H1 (cell line): Measurements from ENCODE around the gene FAM184B. TPM values are rescaled to one million over a fixed set of nuclear protein-coding genes. Genes with fewer than 3 reads are reported as not detected.

Source experiments
- CBX8 ChIP-seq: fragments of 300-800, 300-1000 bp; sonication (generic); IDR thresholded peaks from 2 replicates; pipeline ENCODE4 v1.7.1; 2016; ENCODE audit warnings: low read depth, low read length, borderline replicate concordance
- RXRA ChIP-seq: IDR thresholded peaks from 2 replicates; pipeline ENCODE4 v1.6.1; 2011; ENCODE audit warnings: low read depth, mild to moderate bottlenecking, low read length, moderate library complexity; ENCODE audit not compliant: insufficient read depth
- polyA plus RNA-seq, 7 experiments: library from polyadenylated mRNA; depleted of rRNA in 3 of 7; stranded (reverse) in 5 of 7; unstranded in 2 of 7; fragments of >200 nt in 5 of 7; fragments of 200-250 nt in 2 of 7; gene quantifications; 1 replicate in 5 of 7; 2 replicates in 1 of 7; 4 replicates in 1 of 7; pipeline versions ENCODE4 v1.2.1 to v1.2.3, GENCODE V29; 2011 to 2013; ENCODE audit warnings: missing spikeins in 2 of 7, mixed read lengths in 2 of 7
- total RNA-seq: library from RNA; stranded (reverse); fragmentation: NEBNext Ultra II Directional; extraction: Animal tissue kit (Norgen Biotek cat#: 25700); gene quantifications from 2 replicates; pipeline ENCODE4 v1.2.1, GENCODE V29; 2021

The FAM184B gene
- total and polyA plus RNA-seq, 2 of the 8 experiments (the other 6 are each of a cell fraction or from before 2014, with no cell fraction given) = 0.05 to 0.39 TPM

GRCh38 chr4:17713779-17714178 is 67.6 kb downstream of the FAM184B start (continued):
- no peak for TF ChIP-seq CBX8
- TF ChIP-seq RXRA = no peak
- TF ChIP-seq, all 59 proteins: peak for 0
